HUES48 (cell line): ENCODE results near the gene ACSM5.
"Not testable (repeated sequence)": the region's sequence is repeated elsewhere in the genome, so short reads cannot be mapped to it uniquely, and the experiment has no call there.

ENCODE experiments used
- H3K27ac ChIP-seq: one replicate; pipeline ENCODE4 v1.7.0; 2013; ENCODE audit warnings: low read depth, low read length, inconsistent platforms
- H3K27me3 ChIP-seq: 2 replicates; pipeline ENCODE4 v1.6.1; 2013; ENCODE audit warnings: mild to moderate bottlenecking, low read length; ENCODE audit not compliant: control insufficient read depth, insufficient read depth
- H3K36me3 ChIP-seq: 2 replicates; pipeline ENCODE4 v1.6.1; 2013; ENCODE audit warnings: low read length; ENCODE audit not compliant: control insufficient read depth, insufficient read depth
- H3K4me1 ChIP-seq: 2 replicates; pipeline ENCODE4 v1.6.1; 2013; ENCODE audit warnings: mild to moderate bottlenecking, low read length; ENCODE audit not compliant: control insufficient read depth, insufficient read depth
- H3K4me3 ChIP-seq: 2 replicates; pipeline ENCODE4 v1.5.1; 2013; ENCODE audit warnings: mild to moderate bottlenecking, low read depth, low read length
- H3K9ac ChIP-seq: 2 replicates; pipeline ENCODE4 v1.6.1; 2013; ENCODE audit warnings: mild to moderate bottlenecking, low read depth, low read length, moderate library complexity
- H3K9me3 ChIP-seq: 2 replicates; pipeline ENCODE4 v1.6.1; 2013; ENCODE audit warnings: low read length; ENCODE audit not compliant: control insufficient read depth, insufficient read depth

The ACSM5 gene

DNA sequence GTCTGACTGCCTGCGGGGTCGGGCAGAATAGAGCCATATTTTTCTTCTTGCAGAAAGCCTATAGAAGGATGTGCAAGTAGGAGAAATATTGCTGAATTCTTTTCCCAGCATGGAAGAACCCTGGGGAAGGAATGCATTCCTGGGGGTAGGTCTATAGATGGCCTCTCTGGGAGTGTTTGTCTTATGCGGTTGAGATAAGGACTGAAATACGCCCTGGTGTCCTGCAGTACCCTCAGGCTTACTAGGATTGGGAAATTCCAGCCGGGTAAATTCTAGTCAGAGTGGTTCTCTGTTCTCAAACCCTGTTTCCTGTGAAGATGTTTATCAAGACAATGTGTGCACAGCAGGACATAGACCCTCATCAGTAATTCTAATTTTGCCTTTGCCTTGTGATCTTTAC, 44.3 kb downstream of the ACSM5 start:
- not testable (repeated sequence) for H3K9ac ChIP-seq, H3K27ac ChIP-seq

DNA sequence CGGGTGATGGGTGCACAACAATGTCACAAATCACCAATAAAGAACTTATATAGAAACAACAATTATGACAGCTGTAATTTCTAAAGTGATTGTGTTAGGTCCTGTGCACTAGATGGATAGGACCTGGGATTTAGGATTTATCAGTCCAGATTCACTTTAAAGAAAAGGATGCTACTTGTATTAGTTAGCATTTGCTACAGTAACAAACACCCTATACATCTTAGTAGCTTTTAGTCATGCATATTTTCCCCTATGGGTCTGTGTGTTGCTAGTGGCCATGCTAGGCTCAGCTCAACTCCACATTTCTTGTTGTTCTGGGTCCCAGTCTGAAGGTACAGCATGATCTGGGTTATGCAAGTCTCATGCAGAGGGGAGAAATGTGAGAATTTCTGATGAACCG, 49.9 kb downstream of the ACSM5 start:
- not testable (repeated sequence) for H3K9ac ChIP-seq, H3K4me3 ChIP-seq, H3K9me3 ChIP-seq, H3K27ac ChIP-seq, H3K36me3 ChIP-seq, H3K27me3 ChIP-seq, H3K4me1 ChIP-seq

More for the DNA sequence above, 44.3 kb downstream of the ACSM5 start:
- not testable (repeated sequence) for H3K4me3 ChIP-seq, H3K9me3 ChIP-seq, H3K4me1 ChIP-seq, H3K36me3 ChIP-seq, H3K27me3 ChIP-seq

DNA sequence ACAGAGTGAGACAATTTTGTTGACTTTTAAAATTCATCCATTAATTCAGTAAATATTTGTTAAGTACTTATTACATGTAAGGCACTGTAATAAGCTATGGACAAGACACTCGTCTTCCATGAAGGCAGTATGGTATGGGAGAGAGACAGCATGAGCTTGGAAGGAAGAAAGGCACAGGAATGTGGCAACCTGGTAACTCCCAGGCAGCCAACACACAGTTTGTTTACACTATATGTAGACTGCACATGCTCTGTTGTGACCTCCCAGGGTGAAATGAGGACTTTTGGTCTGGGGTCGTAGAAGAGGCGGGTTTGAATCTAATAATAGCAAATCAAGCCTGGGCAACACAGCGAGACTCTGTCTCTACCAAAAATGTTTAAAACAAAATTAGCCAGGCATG, 51.0 kb downstream of the ACSM5 start:
- not testable (repeated sequence) for H3K9me3 ChIP-seq, H3K4me3 ChIP-seq, H3K27ac ChIP-seq, H3K9ac ChIP-seq, H3K36me3 ChIP-seq, H3K27me3 ChIP-seq, H3K4me1 ChIP-seq

DNA sequence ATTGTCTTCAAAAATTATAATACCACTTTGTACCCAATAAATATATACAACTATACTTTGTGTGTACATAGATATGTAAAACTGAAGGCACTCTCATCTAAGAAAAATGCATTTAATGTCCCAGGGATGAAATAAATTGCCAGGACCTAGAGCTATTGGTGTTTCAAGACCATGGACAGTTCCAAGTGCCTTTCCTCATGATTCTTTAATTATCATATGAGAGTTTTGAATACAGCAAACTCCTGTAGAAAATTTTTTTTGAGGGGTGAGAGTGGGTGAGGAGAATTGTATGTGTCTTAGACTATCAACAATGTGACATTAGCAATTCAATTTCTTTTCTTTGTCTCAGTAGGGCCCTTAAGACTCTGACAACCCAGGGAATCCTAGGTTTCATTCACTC, 59.6 kb downstream of the ACSM5 start:
- not testable (repeated sequence) for H3K36me3 ChIP-seq, H3K9me3 ChIP-seq, H3K9ac ChIP-seq, H3K4me1 ChIP-seq, H3K4me3 ChIP-seq, H3K27ac ChIP-seq, H3K27me3 ChIP-seq

DNA sequence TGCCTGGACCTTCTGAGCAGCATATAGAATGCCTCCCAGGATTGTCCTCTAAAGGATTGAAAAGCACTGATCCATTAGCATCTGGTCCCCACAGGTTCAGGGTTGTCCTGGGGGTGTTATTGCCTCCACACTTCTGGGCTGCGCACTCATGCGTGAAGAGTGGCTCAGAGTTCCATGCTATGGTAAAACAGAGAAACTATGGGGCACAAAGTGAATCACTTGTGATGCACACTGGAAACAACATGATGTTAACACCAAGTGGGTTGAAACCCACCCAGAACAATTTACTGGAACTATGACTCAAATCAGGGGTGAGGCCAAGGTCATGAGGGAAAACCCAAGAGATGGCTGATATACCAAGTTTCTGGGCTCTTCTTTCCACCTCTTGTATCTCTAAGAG, 60.6 kb downstream of the ACSM5 start:
- H3K4me3 ChIP-seq, H3K4me1 ChIP-seq, H3K27ac ChIP-seq, H3K9ac ChIP-seq, H3K27me3 ChIP-seq, H3K36me3 ChIP-seq, H3K9me3 ChIP-seq: not testable (repeated sequence)

DNA sequence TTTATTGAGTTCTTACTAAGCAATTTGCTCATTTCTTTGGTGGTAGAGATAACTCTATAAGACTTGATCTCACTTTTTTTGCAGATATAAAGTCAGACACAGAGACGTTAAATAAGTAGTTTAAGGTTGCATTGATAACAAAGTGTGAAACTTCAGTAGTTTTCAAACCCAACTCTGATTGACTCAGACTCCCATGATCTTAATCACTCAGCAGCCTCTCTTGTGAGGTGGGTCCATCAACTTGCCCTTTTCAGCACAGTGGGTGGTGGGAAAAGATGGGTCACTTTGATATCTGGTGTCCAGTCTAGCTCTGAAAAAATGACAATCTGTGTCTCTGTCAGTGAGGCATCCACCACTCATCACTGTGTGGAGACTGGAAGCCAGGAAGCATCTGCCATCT, 61.4 kb downstream of the ACSM5 start:
- not testable (repeated sequence) for H3K36me3 ChIP-seq, H3K27me3 ChIP-seq, H3K4me1 ChIP-seq, H3K27ac ChIP-seq, H3K9me3 ChIP-seq, H3K4me3 ChIP-seq, H3K9ac ChIP-seq

DNA sequence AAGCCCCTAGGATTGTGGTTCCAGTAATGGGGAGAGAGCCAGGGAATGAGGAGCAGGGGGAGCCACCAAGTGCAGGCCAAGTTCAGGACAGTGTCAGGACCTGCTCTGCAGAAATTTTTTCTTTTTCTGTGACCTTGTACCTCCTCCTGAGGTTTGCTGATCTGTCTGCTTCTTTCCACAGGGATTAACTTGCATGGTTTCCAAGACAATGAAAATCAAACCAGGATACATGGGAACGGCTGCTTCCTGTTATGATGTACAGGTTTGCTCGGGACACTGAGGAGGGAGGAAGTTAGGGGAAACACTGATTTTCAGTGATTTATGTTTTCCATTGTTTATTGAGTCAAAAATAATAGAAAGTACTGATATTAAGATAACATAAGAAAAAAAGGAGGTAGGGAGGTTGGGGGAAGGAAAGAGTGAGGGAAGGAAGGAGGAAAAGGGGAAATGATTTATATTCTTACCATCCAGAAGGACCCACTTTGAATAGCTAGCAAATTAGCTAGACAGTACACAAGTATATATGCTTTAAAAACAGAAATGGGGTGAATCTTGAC, 67.9 kb downstream of the ACSM5 start:
- not testable (repeated sequence) for H3K27me3 ChIP-seq, H3K9me3 ChIP-seq, H3K4me1 ChIP-seq, H3K4me3 ChIP-seq, H3K36me3 ChIP-seq, H3K27ac ChIP-seq, H3K9ac ChIP-seq

DNA sequence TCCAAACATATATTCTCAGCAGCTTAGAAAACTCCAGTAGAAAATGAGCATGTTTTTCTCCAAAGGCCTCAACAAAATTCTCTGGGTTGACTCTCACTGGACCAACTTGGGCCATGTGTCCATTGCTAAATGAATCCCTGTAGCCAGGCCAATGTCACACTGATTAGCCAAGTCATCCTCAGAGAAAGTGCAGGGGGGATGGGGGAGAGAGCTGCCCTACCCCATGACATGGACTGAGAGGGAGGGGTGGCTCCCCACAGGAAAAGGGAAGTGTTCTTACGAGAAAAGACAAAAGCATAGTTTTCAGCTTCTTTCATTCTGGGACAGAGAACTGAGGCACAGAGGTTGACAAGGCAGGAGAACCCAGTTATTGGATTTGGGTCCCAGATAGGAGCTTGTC, 74.7 kb downstream of the ACSM5 start:
- not testable (repeated sequence) for H3K27me3 ChIP-seq, H3K36me3 ChIP-seq, H3K4me1 ChIP-seq, H3K27ac ChIP-seq, H3K4me3 ChIP-seq, H3K9ac ChIP-seq, H3K9me3 ChIP-seq

DNA sequence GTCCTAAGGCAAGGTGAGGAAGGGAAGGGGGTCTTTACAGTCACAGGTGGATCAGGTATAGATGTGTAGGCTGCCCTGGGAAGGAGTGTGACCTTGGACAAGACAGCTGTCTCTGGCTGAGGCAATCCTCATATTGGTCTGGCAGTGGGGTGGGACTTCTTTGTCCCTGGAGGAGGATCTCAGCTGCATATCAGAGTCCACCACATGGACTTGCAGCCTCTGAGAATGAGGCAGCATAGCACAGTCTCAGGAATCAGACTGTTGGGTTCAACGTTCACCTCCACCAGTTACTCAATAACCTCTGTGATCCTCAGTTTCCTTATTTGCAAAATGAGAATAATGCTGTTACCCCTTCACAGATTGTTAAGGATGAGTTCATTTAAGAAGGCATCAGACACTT, 75.4 kb downstream of the ACSM5 start:
- Histone ChIP-seq H3K9ac (no peak overlapping the region), H3K36me3 (no peaks in the 10 kb centered on the region), H3K9me3 (peaks cover 3% of the 10 kb centered on the region), H3K4me1 (no peaks in the 10 kb centered on the region), H3K27ac (no peak overlapping the region), H3K4me3 (no peak overlapping the region), H3K27me3 (no peaks in the 10 kb centered on the region)

DNA sequence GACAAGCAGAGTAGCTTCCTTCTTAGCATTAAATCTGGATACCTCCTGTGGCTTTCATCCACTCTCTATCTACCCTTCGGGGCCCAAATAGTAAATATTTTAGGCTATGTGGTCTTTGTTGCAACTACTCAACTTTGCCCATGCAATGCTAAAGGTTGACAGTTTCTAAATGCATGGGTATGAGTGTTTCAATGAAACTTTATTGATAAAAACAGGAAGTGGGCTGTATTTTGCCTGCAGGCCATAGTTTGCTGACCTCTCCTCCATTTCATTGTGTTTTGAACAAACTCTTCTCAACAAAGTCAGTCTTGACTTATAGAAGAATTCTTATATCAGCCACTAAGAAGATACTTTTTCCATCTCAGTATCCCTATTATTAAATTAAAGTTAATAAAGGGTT, 76.1 kb downstream of the ACSM5 start:
- Histone ChIP-seq H3K9ac (no peak overlapping the region), H3K4me1 (no peaks in the 10 kb centered on the region), H3K27ac (no peak overlapping the region), H3K9me3 (peaks cover 3% of the 10 kb centered on the region), H3K27me3 (no peaks in the 10 kb centered on the region), H3K36me3 (no peaks in the 10 kb centered on the region), H3K4me3 (no peak overlapping the region)
